ENCODE measurements around the gene PDZD2.

GRCh38 chr5:31770132-31770720 is 131.3 kb downstream of the PDZD2 start:
- TF ChIP-seq, protein P1, sequence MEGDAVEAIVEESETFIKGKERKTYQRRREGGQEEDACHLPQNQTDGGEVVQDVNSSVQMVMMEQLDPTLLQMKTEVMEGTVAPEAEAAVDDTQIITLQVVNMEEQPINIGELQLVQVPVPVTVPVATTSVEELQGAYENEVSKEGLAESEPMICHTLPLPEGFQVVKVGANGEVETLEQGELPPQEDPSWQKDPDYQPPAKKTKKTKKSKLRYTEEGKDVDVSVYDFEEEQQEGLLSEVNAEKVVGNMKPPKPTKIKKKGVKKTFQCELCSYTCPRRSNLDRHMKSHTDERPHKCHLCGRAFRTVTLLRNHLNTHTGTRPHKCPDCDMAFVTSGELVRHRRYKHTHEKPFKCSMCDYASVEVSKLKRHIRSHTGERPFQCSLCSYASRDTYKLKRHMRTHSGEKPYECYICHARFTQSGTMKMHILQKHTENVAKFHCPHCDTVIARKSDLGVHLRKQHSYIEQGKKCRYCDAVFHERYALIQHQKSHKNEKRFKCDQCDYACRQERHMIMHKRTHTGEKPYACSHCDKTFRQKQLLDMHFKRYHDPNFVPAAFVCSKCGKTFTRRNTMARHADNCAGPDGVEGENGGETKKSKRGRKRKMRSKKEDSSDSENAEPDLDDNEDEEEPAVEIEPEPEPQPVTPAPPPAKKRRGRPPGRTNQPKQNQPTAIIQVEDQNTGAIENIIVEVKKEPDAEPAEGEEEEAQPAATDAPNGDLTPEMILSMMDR (IDR thresholded peaks at IDR 0.05): no peak
- TF ChIP-seq POLR2A (IDR thresholded peaks at IDR 0.05): no peak
